WTC11 (cell line): ENCODE results near the gene SHROOM3.

Experiments
- AFF4 ChIP-seq: sonication (generic); formaldehyde crosslinking; IDR thresholded peaks from 2 replicates; pipeline ENCODE4 v1.8.1; 2023; ENCODE audit warnings: mild to moderate bottlenecking, missing genetic modification reagents, borderline replicate concordance
- CTCF ChIP-seq: fragments of 200-600 bp; IDR thresholded peaks from 2 replicates; pipeline ENCODE4 v1.8.0; 2022; ENCODE audit warnings: antibody characterized with exemption
- ESRRA ChIP-seq: sonication (generic); formaldehyde crosslinking; IDR thresholded peaks from 2 replicates; pipeline ENCODE4 v1.8.1; 2022; ENCODE audit warnings: mild to moderate bottlenecking, missing genetic modification reagents, borderline replicate concordance
- ZNF423 ChIP-seq: fragments of 250-450 bp; sonication (Bioruptor Pico); IDR thresholded peaks from 2 replicates; pipeline ENCODE4 v2.1.2; 2022; ENCODE audit warnings: mild to moderate bottlenecking, moderate library complexity

GRCh38 chr4:76595435-76595834, 160.4 kb downstream of the SHROOM3 start:
- TF ChIP-seq ESRRA (CRISPR knock-in tag) (no peak), AFF4 (CRISPR knock-in tag) (no peak), CTCF (no peak), ZNF423 (CRISPR knock-in tag) (no peak)
